ENCODE results near the gene ARHGDIA.

GRCh38 chr17:81905993-81906392 lies 34.9 kb upstream of the ARHGDIA start:
- TF ChIP-seq POLR2AphosphoS5 (IDR thresholded peaks at IDR 0.05; ENCODE audit: low read depth, low read length) (no peak), POLR2A (IDR thresholded peaks at IDR 0.05; ENCODE audit: low read depth, low read length) (no peak), SPI1 (IDR thresholded peaks at IDR 0.05; ENCODE audit: low read depth, low read length) (no peak), TAF1 (IDR thresholded peaks at IDR 0.05; ENCODE audit: low read depth, low read length) (no peak), PAX5 (IDR thresholded peaks at IDR 0.05; ENCODE audit: insufficient read depth, low read length, severe bottlenecking) (no peak), POU2F2 (IDR thresholded peaks at IDR 0.05; ENCODE audit: low read depth, low read length) (no peak)

Measured in GM12891 (cell line).